Peyer's patch (tissue), 4 donors: Measurements from ENCODE around the gene TSPEAR.
A peak's percentile ranks its signal among the peaks of the same experiment; 100 is the strongest.
"Not testable (repeated sequence)": the region's sequence is repeated elsewhere in the genome, so short reads cannot be mapped to it uniquely, and the experiment has no call there.

Experiments used
- CTCF ChIP-seq, 6 experiments: fragments of 450-650 bp in 4 of 6; fragments of 200-600 bp in 2 of 6; sonication (generic) in 1 of 6; IDR thresholded peaks; one replicate each; pipeline ENCODE4 v1.5.1; 2017 to 2019; ENCODE audit warnings: antibody characterized with exemption in 6 of 6, mild to moderate bottlenecking in 3 of 6, moderate library complexity in 1 of 6
- POLR2A ChIP-seq, 2 donors: fragments of 450-650 bp; IDR thresholded peaks; one replicate each; pipeline ENCODE4 v1.5.1; 2017; ENCODE audit warnings: antibody characterized with exemption in 2 of 2, mild to moderate bottlenecking in 2 of 2, moderate library complexity in 2 of 2

- not testable (repeated sequence) for TF ChIP-seq POLR2A (IDR thresholded peaks at IDR 0.05)
- peak; percentile 18 to 72 (median 62) for TF ChIP-seq CTCF (IDR thresholded peaks at IDR 0.05)
Measured at GRCh38 chr21:44479556-44480199, 231.7 kb downstream of the TSPEAR start.
